DMS79 (cell line): ENCODE measurements around the gene PRR5.

Experiments used
- DNase-seq: peaks from one replicate; lab custom pipeline; 2025; lab: John Stamatoyannopoulos, UW

The PRR5 gene

DNA sequence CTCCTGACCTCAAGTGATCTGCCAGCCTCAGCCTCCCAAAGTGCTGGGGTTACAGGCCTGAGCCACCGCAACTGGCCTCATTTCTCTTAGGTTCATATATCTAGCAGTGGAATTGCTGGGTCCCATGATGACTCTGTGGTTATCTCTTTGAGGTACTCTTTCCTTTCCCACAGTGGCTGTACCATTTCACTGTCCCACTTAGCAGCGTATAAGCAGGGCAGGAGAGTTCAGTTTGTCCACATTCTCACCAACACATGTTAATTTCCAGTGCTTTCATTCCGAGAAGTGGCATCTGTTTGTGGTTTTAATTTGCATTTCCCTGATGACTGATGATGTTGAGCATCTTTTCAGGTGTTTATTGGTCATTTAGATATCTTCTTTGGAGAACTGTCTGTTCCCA, 16.4 kb downstream of the PRR5 start:
- DNase-seq = no peak

DNA sequence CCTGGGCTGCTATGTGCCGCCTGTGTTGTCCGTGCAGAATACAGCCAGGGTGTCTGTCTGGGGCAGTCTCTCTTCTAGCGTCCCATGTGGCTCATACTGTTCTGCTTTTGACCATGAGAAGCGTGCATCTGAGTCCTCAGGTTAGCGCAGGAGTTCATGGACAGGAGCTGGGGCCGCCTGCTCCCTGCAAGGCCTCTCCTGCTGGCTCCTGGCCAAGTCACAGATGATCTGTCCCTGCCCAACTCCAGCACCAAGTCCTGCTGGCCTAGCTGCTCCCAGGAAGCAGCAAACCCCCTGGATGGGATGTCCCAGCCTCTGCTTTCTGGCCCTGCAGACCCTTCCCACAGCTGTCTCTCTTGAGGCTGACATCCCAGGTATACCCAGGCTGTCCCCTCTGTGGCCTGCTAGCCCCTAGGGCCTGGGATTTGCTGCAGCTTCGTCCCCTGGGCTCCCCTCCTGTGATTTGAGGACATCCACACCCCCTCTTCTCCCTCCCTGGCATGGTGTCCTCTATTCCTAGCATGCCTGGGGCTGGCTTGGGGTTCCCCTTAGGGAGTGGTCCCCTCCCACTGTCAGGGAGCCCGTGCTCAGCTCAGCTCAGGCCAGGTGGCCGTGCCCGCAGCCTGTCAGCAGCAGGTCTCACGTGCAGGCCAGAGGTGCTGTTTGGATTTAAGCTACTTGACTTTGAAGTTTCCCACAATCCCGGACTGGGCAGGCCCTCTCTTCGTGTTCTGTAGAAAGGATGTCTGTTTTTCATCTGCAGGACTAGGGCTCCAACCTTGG, 17.8 kb downstream of the PRR5 start:
- DNase-seq = no peak

DNA sequence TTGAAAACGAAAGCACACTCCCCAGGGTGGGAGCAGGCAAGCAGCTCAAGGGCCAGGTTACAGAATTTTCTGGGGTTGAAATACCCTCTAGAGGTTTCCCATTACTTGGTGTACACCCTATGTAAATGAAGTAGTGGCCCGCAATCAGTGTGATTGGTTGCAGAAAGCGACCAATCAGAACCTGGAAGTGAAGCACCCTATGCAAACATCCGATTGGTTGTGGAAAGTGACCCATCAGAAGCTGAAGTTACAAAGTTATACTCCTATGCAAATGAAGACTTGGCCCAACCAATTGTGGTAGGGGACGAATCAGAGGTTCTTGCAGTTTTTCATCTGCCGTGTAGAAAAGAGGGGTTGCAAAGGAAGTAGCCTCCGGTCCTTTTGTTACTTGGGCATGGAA, 19.2 kb downstream of the PRR5 start:
- DNase-seq = no peak

DNA sequence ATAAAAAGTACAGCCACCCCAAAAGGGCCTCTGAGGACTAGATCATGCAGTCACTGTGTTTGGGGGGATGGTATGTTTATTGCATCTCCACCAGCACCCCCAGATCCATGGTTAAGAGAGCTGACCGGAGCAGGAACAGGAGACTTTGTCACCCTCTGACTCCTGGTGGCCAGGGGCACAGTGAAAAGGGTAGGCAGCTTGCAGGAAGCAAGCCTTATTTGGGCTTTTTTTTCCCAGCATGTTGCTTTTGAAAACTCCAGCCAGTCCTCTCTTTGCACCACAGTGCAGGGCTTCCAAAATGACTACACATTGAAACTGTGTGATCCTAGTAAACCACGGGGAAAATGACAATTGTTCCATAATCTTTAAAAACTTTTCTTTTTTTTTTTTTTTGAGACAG, 20.6 kb downstream of the PRR5 start:
- DNase-seq = no peak

DNA sequence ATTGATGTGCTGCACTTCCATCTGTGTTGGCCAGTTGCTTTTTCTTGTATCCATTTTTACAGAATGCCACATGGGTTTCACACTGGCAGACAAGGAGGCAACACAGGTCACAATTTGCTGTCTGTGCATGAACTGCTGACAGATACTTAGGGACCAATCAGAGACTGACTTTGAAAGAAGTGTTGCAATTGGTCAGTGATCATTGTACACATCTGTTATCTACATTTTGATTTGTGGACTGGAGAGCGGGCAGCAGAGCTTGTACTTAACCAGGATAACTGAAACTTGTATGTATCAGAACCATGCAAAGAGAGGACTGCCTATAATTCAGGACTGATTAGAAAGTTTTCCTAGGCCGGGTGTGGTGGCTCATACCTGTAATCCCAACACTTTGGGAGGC, 21.8 kb downstream of the PRR5 start:
- DNase-seq = no peak

DNA sequence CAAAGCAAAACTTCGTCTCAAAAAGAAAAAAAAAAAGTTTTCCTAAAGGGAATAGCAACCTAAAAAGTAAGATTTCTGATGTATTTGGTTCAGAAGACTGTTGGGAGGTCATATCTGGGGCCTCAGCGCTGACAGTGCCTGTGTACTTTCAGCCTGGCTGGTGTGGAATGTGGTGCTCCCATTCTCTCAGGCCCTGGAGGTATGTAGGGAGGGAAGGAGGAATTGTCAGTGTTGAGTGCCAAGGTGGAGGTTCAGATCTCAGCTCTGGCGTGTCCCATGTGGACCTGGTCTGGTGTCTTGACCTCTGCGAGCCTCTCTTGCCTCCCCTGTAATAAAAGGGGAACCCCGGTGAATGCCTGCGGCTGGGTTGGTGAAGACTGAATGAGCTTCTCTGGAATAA, 22.4 kb downstream of the PRR5 start:
- DNase-seq = no peak

DNA sequence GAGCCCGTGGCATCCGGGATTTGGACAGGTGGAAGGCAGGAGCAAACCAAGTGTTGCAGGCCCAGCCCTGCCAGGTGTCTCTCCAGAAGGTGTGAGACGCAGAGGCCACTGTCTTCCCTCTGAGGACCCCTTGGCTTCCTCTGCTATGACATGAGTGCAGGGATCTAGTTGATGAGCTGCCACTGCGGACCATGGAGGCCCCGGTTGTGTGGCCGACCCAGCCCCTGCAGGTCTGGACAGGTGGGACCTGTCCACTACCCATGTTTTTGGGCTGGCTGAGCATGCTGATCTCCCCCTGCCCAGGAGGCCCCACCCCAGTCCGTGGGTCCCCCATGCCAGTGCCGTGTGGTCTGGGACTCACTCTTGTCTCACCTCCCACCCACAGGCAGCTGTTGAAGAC, 22.9 kb downstream of the PRR5 start:
- no peak for DNase-seq

DNA sequence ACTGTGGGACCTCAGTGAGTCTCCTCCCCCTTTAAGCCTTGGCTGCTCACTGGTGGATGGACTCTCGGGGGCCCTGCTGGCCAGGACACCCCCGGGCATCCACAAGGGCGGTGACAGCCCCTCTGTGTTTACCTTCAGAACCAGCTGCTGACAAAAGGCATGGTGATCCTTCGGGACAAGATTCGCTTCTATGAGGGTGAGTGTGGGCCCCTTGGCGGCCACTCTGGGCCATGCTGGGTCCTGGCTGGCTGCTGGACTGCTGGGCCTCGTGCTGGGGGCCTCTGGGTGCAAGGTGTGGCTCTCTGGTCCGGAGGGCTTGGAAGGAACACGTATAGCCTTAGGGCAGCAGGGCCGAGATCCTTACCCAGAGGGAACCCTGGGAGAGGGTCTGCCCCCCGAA, 24.4 kb downstream of the PRR5 start:
- no peak for DNase-seq

DNA sequence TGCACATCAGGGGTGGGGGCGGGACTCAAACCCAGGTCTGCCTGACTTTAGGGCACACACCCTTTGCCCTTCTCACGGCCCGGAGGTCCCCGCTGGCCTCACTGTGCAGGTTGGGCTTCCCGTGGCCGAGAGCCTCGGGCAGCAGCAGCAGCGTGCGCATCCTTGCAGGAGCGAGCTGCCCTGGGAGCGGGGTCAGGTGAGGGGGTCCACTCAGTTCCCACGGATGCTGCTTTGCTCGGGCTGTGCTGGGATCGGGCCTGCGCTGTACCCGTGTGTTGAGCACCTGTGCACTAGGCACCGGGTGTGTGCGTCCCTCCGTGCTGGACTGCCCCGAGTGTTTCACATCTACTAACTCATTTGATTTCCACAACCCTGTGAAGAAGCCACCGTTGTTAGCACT, 25.1 kb downstream of the PRR5 start:
- DNase-seq = no peak

DNA sequence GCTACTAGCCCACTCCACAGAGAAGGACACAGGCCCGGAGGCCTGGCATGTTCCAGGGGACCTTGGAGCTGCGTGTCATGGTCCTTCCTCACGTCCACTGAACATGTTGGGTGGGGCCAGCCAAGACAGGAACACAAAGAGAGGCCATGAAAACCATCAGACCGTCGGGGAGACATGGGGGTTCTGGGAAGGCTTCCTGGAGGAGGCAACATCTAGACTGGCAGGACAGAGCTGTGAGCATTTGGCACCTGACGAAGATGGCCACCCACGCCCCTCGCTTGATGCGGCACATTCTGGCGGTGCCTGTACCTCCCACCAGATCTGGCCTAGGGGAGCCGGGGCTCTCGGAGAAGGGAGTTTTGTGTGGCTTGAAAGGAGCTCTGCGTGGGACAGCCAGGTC, 25.7 kb downstream of the PRR5 start:
- DNase-seq = no peak

DNA sequence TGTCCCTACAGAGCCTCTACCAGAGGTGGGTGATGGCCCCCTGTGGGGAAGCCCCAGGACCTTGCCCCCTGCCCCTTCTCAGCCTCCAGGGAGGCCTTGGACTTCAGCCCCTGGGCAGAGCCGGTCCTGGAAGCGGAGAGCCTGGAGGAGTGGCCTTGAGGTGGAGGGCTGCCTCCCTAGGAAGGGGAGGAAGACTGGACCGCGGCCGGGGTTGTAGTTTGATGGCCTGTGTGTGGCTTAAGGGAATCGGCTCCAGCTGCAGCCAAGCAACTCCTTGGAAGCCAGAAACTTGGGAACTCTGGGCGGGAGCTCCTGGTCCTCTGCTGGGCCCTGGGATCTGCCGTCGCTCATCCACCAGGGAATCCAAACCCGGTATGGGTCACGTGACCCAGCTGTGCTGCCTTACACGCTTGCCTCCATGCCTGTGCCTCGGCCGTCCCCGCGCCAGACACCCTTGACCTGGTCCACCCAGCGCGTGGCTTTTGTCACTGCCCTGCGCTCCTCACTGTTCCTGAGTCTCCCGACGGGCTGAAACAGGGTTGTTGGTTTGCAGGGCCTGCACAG, 26.8 kb downstream of the PRR5 start:
- no peak for DNase-seq

DNA sequence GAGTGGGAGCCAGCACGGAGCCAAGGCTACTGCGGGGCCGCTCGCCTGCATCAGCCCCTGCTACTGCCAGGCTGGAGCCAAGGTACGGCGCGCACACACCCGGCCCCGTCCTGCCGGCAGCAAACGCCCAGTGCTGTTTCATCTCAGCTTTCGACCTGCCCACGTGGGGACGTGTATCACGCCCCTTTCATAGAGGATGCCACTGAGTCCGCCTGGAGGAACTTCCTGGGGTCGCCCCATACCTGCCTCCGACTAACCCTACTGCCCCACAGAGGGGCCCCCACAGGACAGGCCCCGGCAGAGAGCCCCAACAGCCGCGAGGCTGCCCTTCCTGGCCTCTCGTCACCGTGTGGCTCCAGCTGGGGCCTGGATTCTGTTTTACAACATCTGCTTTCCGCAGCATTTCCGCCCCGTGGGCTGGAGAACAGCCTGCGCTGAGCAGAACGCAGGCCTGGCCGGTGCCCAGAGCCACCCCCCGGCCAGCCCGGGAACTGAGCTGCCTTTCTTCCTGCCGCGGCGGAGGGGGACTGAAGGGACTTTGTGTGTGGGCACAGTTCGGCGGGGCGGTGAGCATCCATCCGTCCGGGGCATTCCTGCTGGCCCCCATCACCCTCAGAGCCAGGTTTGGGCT, 27.5 kb downstream of the PRR5 start:
- DNase-seq = no peak

DNA sequence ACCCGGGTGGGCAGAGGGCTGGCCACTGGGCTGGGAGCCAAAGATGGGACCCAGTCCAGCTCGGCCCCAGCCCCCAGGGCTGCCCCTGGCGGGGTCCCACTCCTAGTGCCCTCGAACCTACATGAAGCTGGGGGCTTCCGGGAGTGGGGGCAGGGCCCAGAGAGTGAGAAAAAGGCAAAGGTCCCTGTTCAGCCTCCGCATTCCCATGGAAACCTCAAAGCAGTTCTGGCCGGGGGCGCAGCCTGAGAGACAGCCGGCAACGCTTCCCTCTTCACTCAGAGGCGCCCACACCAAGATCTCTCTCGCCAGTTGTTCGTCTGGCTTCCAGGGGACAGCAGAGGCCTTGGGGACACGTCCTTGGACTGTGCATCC, 28.0 kb downstream of the PRR5 start:
- DNase-seq = no peak

DNA sequence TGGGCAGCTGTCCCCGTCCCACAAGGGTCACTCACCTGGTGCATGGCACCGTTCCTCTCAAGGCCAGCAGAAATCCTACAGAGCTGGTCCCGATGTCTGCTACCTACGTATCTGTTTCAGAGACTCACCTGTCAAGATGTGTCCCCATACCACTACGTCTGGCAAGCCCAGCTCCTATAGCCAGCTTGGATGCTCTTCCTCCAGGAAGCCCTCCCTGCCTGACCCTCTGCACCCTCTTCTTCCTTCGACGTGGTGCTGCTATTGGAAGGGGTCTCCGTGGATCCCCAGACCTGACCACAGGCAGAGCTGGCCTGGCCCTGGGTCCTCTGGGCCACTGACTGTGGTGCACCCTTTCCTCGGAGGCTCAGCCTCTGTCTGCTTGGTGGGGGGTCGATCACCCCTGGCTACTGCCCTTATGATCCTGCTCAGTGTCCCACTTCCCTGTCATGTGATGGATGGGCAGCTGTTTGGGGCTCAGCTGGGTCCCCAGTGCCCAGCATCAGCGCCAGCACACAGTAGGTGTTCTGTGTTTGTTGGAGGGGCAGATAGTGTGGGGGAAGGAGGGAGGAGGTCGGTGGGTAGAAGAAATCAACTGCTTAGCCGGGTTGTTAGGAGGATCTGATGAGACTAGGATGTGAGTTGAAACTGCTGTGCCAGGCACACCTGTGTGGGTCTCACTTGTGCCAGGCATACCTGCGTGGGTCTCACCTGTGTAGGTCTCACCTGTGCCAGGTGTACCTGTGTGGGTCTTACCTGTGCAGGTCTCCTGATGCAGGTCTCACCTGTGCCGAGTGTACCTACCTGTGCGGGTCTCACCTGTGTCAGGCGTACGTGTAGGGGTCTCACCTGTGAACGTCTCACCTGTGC, 28.7 kb downstream of the PRR5 start:
- no peak for DNase-seq

DNA sequence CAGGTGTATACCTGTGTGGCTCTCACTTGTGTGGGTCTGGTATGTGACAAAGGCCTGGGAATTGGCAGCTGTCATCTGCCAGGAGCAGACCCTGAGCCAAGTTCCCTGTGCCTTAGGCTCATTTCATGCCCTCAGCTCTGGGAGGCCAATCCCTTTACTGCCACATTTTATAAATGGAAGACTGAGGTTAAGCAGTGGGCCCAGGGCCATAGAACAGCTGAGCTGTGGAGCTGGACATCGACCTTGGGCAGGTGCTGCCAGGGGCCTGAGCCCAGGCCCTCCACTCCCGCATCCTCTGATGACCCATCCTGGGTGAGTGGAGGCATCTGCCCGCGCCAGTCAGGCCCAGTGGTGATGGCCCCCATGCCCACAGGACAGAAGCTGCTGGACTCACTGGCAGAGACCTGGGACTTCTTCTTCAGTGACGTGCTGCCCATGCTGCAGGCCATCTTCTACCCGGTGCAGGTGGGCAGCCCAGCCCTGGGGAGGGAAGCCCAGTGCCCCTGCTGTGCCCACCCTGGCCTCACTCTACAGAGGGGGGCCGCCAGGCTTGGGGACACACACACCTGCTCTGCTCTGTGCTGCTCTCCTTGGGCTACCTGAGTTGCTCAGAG, 29.5 kb downstream of the PRR5 start:
- DNase-seq = no peak

DNA sequence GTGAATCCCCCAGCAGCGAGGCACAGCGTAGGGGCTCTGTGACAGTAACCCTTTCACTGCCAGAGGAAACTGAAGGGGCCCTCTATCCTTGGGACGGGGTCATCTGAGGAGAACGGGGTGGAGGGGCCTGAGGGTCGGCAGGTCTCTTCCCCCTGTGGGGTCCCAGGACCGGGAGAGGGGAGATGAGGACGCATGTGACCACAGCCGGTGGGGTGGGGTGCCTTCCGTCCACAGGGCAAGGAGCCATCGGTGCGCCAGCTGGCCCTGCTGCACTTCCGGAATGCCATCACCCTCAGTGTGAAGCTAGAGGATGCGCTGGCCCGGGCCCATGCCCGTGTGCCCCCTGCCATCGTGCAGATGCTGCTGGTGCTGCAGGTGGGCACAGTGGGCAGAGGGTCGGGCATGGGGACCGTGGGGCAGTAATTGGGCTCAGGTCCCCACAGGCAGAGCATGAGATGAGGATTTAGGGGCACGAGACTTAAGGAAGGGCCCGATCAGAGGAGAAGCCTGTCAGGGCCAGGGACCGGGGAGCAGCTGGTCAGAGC, 30.1 kb downstream of the PRR5 start:
- no peak for DNase-seq

DNA sequence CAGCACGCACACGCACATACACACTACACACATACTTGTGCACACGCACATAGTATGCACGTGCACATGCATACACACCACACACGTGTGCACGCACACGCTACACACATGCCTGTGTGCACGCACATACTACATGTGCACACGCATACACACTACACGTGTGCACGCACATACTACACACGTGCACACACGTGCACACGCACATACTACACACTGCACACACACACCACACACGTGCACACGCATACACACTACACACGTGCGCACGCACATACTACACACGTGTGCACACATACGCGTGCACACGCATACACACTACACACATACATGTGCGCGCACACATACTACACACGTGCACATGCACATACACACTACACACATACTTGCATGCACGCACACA, 30.7 kb downstream of the PRR5 start:
- no peak for DNase-seq

DNA sequence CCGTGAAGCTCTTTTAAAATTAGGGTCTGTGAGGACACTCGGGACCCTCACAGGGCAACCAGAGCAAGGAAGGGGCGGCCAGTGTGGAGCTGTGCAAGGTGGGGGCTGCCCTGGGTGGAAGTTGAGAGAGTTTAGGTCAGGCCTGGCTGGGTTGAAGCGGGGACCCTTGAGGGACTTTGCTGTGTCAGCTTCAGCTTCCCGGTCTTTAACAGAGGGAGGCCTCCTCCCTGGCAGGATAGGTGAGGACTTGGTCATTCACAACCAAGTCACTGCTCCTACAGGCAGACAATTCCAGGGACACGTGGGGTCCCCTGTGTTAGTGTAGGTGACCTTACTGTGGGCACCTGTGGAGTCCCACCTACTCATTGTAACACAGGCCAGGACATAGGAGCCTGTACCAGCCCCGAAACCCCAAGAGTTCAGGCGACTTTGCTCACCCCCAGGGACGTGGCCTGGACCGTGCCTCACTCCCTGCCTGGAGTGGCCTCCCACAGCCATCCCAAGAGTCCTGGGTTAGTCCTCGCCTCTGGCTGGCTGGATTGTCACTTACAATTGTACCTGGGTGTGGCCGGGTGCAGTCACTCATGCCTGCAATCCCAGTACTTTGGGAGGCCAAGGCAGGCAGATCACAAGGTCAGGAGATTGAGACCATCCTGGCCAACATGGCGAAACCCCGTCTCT, 31.6 kb downstream of the PRR5 start:
- no peak for DNase-seq

DNA sequence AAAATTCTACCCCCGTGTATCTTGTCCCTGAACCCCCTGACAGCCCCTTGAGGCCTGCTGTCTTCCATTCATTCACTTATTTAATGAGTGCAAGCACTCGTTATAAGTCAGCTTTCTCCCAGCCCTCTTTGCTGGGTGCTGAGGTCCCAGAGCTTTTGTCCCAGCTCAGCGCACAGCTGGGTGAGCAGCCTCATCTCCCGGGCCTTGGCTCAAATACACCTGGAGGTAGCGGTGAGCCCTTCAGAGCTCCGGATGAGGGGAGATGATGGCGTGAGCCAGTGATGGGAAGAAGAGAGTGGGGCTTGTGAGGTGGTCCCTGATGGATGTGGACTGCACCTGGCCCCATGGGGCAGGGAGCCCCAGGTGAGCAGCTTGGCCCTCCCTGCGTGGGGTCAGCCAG, 32.3 kb downstream of the PRR5 start:
- DNase-seq = no peak

DNA sequence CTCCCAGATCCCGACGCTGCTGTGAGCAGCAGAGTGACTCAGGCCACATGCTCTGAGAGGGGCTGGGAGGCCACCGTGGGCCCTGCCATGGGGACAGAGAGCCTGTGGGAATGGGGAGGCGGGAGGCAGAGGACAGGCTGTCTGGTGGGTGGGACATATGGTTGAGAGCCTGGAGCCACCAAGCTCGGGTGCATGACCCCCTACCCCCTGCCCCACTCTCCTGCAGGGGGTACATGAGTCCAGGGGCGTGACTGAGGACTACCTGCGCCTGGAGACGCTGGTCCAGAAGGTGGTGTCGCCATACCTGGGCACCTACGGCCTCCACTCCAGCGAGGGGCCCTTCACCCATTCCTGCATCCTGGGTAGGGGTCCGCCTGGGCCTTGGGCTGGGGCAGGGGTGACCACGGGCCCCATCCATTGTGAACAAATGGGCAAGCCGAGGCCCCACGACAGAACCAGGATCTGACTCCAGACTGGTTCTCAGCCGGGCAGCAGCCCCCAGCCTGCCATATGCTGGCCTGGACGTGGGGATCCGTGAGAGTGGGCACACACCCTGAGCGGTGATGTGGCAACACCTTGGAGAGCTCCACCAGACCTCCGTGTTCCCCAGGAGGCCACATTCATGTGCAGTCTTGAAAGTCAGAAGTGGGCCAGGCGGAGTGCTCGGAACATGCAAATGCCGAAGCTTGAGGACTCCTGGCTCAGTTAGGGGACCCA, 33.0 kb downstream of the PRR5 start:
- DNase-seq = no peak
